GM12891 (cell line): ENCODE results near the gene KCNMB2.

ENCODE experiments used
- PAX5 ChIP-seq: IDR thresholded peaks from 2 replicates; pipeline ENCODE4 v1.6.1; 2011; ENCODE audit warnings: low read length, moderate library complexity, mild to moderate bottlenecking; ENCODE audit not compliant: insufficient read depth, severe bottlenecking
- POLR2A ChIP-seq: IDR thresholded peaks from 2 replicates; pipeline ENCODE4 v1.6.1; 2011; ENCODE audit warnings: low read depth, low read length, control low read depth
- TAF1 ChIP-seq: IDR thresholded peaks from 2 replicates; pipeline ENCODE4 v1.6.1; 2011; ENCODE audit warnings: low read depth, low read length, control low read depth

DNA sequence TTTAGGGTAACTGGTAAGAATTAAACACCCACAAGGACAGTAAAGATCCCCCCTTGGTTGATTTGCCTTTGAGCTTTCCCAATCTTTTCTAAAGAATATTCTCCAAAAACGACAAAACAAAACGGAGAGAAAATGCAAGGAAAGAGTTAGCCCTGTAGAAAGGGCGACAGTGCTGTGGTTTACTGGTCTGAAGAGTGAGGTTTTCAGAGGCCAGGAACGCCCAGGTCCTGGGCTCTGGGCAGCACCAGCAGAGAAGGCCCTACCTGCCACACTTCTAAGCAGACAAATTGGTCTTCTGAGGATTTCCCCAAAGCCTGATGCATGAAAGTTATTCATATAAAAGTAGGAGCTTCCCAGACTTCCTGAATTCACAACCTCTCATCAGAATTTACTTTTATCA lies 119.3 kb downstream of the KCNMB2 start:
- TF ChIP-seq POLR2A (no peak), PAX5 (no peak), TAF1 (no peak)
